ENCODE data around the gene AKAP8L. TPM values are rescaled to one million over a fixed set of nuclear protein-coding genes. Genes with fewer than 3 reads are reported as not detected.

AKAP8L gene
- total RNA-seq, 1 donor from 2014 or later, result 79.8 TPM

DNA sequence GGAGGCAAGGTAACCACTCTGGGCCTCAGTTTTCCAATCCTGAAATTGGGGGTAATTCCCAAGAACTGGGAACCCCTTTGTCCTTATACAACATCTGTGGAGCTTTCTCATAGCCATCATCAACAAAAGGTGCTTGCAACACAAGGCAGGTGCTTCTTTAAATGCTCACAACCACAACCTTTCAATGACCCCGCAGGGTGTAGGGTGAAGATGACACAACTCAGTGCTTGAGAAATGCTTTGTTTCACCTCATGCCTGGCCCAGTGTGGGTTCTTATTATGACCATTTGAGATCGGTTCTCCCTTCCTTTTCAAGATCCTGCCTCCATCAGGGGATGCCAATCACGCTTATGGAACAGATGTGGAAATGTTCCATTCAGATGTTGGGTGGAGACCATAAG is 22.5 kb upstream of the AKAP8L start:
- TF ChIP-seq, protein P1, sequence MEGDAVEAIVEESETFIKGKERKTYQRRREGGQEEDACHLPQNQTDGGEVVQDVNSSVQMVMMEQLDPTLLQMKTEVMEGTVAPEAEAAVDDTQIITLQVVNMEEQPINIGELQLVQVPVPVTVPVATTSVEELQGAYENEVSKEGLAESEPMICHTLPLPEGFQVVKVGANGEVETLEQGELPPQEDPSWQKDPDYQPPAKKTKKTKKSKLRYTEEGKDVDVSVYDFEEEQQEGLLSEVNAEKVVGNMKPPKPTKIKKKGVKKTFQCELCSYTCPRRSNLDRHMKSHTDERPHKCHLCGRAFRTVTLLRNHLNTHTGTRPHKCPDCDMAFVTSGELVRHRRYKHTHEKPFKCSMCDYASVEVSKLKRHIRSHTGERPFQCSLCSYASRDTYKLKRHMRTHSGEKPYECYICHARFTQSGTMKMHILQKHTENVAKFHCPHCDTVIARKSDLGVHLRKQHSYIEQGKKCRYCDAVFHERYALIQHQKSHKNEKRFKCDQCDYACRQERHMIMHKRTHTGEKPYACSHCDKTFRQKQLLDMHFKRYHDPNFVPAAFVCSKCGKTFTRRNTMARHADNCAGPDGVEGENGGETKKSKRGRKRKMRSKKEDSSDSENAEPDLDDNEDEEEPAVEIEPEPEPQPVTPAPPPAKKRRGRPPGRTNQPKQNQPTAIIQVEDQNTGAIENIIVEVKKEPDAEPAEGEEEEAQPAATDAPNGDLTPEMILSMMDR (IDR thresholded peaks at IDR 0.05; ENCODE audit: insufficient read depth, low read length, poor library complexity, severe bottlenecking), result no peak
- Histone ChIP-seq H3K27me3 (ENCODE audit: control insufficient read depth, insufficient read depth, low read length) (no peaks in the 10 kb centered on the region), H3K4me3 (ENCODE audit: low read depth, low read length) (no peak overlapping the region), H3K36me3 (ENCODE audit: control insufficient read depth, insufficient read depth, low read length) (no peaks in the 10 kb centered on the region)
- DNase-seq (ENCODE audit: low read depth), result no peak

- TF ChIP-seq, protein P1 (IDR thresholded peaks at IDR 0.05; ENCODE audit: insufficient read depth, low read length, poor library complexity, severe bottlenecking), result no peak
- DNase-seq (ENCODE audit: low read depth), result no peak
- Histone ChIP-seq H3K36me3 (ENCODE audit: control insufficient read depth, insufficient read depth, low read length) (no peaks in the 10 kb centered on the region), H3K4me3 (ENCODE audit: low read depth, low read length) (no peak overlapping the region), H3K27me3 (ENCODE audit: control insufficient read depth, insufficient read depth, low read length) (no peaks in the 10 kb centered on the region)
Measured at GRCh38 chr19:15439821-15440641, 21.2 kb upstream of the AKAP8L start.

DNA sequence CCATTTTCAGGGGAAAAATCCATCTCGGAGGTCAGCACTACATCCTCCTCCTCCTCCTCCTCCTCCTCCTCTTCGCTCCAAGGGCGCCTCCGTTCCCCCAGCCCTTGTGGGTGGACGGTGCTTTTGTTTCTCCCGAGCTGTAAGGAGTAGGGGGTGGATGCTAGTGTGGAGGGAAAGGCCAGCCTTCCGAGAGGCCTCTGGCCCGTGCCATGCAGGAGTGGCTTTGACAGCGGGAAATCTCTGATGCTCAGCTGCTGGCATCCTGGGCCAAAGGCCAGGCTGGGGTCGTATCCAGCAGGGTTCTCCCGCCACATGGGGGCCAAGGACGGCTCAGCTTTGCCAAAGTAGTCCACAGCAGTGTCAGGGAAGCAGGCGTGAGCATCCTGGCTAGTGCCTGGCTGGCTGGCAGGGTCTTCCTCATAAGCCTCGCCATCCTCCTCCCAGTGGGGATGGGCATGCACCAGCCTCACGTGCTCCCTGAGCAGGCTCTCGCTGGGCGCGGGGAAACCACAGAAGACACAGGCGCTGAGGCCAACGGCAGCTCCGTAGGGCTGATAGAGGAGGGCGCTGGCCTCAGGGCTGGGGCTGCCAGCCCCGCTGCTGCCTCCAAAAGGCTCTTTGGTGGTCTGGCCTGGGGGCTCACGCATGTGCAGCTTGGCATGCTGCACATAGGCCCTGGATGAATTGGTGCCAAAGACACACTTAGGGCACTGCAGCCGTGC is 20.5 kb upstream of the AKAP8L start:
- Histone ChIP-seq H3K4me3 (ENCODE audit: low read depth, low read length) (no peak overlapping the region), H3K27me3 (ENCODE audit: control insufficient read depth, insufficient read depth, low read length) (no peaks in the 10 kb centered on the region), H3K36me3 (ENCODE audit: control insufficient read depth, insufficient read depth, low read length) (no peaks in the 10 kb centered on the region)
- no peak for DNase-seq (ENCODE audit: low read depth)
- TF ChIP-seq, protein P1 (IDR thresholded peaks at IDR 0.05; ENCODE audit: insufficient read depth, low read length, poor library complexity, severe bottlenecking), result no peak

DNA sequence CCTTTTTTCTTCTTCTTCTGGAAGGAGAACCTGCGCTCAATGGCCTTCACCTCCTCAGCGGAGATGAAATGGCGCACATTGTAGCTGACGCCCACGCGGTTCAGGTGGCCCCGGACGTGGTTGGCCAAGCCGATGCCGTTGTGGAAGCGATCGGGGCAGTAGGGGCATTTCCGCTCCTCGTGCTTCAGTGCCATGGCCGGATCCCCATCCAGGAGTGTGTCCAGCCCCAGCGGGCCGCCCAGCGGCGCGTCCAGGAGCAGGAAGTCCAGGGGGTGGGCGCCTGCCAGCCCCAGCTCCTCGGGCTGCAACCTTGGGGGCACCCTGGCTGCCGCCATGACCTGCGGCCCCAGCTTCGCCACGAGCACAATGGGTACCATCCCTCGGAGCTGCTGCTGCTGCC is 19.8 kb upstream of the AKAP8L start:
- no peak for DNase-seq (ENCODE audit: low read depth)
- H3K36me3 ChIP-seq (ENCODE audit: control insufficient read depth, insufficient read depth, low read length), result no peaks in the 10 kb centered on the region
- no peak overlapping the region for H3K4me3 ChIP-seq (ENCODE audit: low read depth, low read length)
- no peaks in the 10 kb centered on the region for H3K27me3 ChIP-seq (ENCODE audit: control insufficient read depth, insufficient read depth, low read length)
- TF ChIP-seq, protein P1 (IDR thresholded peaks at IDR 0.05; ENCODE audit: insufficient read depth, low read length, poor library complexity, severe bottlenecking), result no peak

GRCh38 chr19:15438124-15438496 is 19.3 kb upstream of the AKAP8L start:
- H3K4me3 ChIP-seq (ENCODE audit: low read depth, low read length), result no peak overlapping the region
- TF ChIP-seq, protein P1 (IDR thresholded peaks at IDR 0.05; ENCODE audit: insufficient read depth, low read length, poor library complexity, severe bottlenecking), result no peak
- no peak for DNase-seq (ENCODE audit: low read depth)
- no peaks in the 10 kb centered on the region for H3K36me3 ChIP-seq (ENCODE audit: control insufficient read depth, insufficient read depth, low read length)
- H3K27me3 ChIP-seq (ENCODE audit: control insufficient read depth, insufficient read depth, low read length), result no peaks in the 10 kb centered on the region

All from kidney epithelial cell (primary cell).